ENCODE results near the gene HOXB5.

HOXB5 gene

DNA sequence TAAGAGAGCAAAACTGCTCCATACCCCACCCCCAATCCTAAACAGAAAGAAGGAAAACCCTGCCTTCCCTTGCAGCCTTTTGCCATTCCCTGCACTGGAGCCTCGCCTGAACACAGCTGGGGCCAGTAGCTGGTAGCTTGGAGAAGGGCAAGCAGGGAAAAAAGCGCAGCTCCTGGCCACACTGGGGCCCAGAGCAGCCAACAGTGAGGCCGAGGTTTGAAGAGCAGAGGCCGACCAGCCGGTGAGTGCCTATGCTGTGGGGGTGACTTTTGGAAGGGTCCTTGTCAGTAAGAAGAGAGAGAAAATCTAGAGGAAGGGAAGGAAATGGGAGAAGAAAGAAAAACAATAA, 35.8 kb upstream of the HOXB5 start:
- DNase-seq (ENCODE audit: low read depth in 2 of 2), result no peak

- DNase-seq (ENCODE audit: low read depth in 2 of 2), result no peak
Observed at GRCh38 chr17:48628649-48629410, 35.3 kb upstream of the HOXB5 start.

DNA sequence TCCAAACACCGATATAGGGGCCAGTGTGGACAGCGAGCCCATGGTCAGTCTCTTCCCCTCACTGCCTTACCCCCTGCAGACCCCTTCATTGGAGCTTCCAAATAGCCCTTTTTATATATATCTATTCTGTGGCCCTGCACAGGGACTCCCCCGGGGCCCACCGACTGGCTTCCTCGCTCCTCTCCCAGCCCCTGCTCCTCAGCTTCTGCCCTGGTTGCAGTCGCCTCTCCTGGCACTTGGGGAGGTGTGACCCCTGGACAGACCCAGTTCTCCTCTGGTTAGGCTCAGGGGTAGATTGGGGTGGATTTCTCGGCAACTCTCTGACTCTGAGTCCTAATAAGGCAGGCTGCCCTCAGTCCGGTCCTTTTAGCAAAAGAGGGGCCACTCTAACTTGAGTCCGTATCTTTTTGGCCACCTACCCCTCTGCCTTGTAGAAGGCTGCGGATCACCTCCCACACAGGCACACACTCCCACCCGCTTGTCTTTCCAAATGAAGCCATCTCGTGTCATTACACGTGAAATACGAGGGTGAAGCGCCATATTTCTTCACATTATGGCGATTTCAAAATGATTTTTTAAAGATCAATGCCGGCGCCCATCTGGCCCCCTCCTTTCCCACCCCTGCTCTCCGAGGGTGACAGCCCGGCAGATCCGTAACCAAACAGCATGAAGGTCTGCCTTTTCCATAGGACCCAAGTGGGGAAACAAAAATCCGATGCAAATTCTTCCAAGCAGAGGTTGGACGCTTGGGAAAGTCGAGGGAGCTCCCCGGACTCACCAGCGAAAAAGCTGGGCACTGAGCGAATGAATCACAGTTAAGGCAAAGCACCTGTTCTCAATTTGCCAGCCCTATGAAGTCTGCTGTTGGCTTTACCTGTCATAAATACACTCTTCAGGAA, 34.3 kb upstream of the HOXB5 start:
- DNase-seq (ENCODE audit: low read depth in 2 of 2), result no peak

DNA sequence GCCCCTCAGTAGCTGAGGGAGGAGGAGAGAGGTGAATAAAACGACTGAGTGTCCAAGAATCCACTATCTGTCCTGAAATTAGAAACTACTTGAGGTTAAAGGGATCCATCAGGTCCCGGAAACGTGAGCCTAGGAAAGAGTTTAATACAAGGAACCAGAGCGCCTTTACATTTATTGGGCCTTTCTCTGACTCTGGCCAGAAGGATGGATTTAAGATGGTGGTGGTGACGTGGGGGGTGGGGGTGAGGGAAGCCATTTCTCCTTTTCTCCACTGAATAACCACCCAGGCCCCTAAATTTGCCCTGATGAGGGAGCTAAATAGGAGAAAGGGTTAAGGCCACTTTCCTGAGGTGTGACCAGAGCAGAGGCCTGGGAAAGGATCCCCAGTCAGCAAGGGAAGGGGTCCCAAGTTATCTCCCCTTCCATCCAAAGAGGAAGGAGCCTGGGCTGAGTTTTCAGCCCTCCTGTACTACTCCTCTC, 33.6 kb upstream of the HOXB5 start:
- DNase-seq (ENCODE audit: low read depth in 2 of 2), result no peak

DNA sequence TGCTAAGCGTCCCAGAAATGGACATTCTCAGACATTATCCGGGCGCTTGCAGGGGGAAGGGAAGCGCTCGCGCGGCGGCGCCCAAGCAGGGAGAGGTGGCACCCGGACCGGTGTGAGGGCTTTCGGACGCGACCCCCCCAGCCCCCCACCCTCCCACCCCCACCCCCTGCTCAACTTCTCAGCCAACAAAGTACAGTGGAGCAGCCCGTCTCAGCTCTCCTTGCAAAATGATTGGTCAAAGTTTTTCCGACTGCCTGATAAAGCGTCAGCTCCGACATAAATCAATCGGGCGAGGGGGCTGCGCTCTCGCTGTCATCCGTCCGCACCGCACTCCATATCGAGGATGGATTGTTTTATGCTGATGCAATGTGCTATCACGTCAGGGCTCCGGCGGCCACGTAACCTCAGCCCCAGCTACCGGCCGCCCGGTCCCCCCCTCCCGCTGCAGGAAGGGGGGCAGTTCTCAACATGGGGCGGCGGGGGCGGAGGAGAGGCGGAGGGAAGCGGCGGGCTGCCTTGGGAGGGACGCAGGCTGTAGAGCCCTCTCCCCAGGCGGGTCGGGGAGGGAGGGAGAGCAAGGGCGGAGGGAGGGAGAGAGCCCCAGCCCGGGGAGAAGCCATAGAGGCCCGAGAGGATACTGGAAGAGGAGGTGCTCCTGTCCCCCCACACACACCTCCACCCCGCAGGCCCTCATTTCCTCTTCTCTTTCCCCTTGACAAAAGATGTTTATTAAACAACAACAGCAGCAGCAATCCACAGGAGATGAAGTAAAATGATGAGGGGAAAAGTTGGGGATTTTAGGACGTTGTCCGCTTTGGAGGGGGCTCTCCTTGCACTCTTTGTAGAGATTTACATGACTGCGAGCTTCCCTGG, 32.9 kb upstream of the HOXB5 start, which contains the start of gene HOXB9:
TSS of gene HOXB9 (minus strand) at position 114 of the 873 bp plus-strand sequence. CDS start at position 25, 89 bp downstream.
- no peak for DNase-seq (ENCODE audit: low read depth in 2 of 2)

- DNase-seq (ENCODE audit: low read depth in 2 of 2), result peak in 1 of 2 experiments; percentile 29
Observed at GRCh38 chr17:48625495-48626244, 32.1 kb upstream of the HOXB5 start.

GRCh38 chr17:48624544-48625494, 31.2 kb upstream of the HOXB5 start:
- no peak for DNase-seq (ENCODE audit: low read depth in 2 of 2)

GRCh38 chr17:48624118-48624517, 30.5 kb upstream of the HOXB5 start:
- no peak for DNase-seq (ENCODE audit: low read depth in 2 of 2)

- no peak for DNase-seq (ENCODE audit: low read depth in 2 of 2)
Observed at GRCh38 chr17:48623583-48623982, 30.0 kb upstream of the HOXB5 start.

DNA sequence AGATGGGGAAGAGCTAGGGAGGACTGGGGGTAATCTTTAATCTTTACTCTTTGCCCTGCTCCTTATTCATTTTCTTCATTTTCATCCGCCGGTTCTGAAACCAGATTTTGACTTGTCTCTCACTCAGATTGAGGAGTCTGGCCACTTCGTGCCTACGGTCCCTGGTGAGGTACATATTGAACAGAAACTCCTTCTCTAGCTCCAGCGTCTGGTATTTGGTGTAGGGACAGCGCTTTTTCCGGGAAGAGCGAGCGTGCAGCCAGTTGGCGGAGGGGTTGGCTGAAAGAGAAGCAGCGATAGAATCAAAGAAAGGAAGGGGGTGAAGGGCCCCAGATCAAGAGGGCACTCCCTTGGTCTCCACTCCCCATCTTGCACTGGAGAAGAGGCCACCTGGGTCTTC, 29.3 kb upstream of the HOXB5 start:
- no peak for DNase-seq (ENCODE audit: low read depth in 2 of 2)

GRCh38 chr17:48621410-48622392, 28.1 kb upstream of the HOXB5 start:
- no peak for DNase-seq (ENCODE audit: low read depth in 2 of 2)

- no peak for DNase-seq (ENCODE audit: low read depth in 2 of 2)
Observed at GRCh38 chr17:48620461-48621139, 27.0 kb upstream of the HOXB5 start.

DNA sequence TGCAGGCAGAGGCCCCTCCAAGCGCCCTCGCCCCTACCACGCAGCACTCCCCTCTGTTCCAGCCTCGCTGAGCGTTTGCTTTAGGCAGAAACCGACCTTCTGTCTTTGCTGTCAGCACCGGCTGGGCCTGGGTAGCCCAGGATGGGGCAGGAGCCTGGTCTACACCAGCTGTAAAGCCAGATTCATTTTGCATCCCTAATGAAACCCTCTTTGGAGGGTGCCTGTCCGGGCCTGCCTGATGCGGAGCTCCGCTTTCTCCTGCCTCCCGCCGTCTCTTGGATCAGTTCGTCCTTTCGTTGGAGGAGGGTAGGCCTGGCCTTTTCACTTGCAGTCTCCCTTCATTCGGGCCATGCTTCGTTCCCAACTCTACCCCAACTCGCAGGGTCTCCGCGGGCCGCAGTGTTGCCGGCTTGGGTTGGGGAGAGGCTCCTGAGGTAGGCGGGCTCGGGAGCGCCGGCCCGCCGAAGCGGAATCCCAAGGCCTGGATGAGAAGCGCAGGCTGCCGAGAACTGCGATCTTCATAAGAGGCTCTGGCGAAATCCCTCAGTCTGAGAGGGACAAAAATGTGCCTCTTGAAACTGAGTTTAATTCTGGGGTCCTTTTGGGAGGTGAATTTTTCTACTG, 26.4 kb upstream of the HOXB5 start:
- no peak for DNase-seq (ENCODE audit: low read depth in 2 of 2)

DNA sequence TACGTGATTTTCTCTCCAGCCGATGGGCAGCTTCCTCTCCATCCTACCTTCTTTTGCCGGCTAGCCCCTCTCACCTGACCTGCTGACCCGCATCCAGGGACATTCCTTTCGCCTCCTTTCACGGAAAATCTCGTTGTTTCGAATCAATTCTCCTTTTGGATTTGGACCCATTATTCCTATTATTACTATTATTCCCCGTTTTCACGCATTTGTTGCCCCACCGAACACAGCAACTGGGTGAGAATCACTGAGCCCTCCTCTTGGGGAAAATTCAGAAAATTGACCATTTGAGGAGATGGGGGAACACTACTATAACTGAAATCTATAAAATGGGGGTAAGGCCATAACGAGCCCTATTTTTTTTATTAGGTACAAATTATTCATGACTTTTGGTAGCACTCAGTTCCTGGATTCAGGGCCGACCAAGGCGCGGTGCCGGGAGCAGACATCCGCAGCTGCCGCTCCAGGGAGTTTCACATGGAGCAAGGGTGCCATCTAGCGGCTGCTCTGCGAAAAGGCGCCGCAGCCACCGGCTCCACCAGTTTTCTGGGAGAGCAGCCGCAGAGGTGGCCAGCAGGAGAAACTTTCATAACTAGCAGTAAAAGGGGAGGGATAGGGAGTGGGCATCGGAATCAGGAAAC, 24.8 kb upstream of the HOXB5 start:
- DNase-seq (ENCODE audit: low read depth in 2 of 2), result peak; percentile 67 to 81

GRCh38 chr17:48617471-48618255, 24.1 kb upstream of the HOXB5 start:
- DNase-seq (ENCODE audit: low read depth in 2 of 2), result no peak
